Heart left ventricle (tissue), 13 donors: ENCODE data around the gene TRAM2.

Experiments
- POLR2A ChIP-seq, 2 donors: fragments of 450-650 bp; IDR thresholded peaks; one replicate each; pipeline ENCODE4 v1.6.1; 2017; ENCODE audit warnings: antibody characterized with exemption in 2 of 2, mild to moderate bottlenecking in 2 of 2, moderate library complexity in 2 of 2
- TF ChIP-seq, protein P1 (sequence below), 12 donors: fragments of 200-600 bp; sonication (generic) in 4 of 12; IDR thresholded peaks; one replicate each; pipeline versions ENCODE4 v1.5.0 to v1.8.0; 2018 to 2022; ENCODE audit warnings: antibody characterized with exemption in 12 of 12, mild to moderate bottlenecking in 5 of 12
- donor health status: ischemic (EF 13 %, LVEDD 7.1; RV severe dilation, severe dysfunction).
- donor health status: DM: no; HTN: yes; CAD: no.
- donor health status: DM: no; HTN: no; CAD: no.
- donor health status: ischemic (EF 25% LVEDD 6.9; RV normal size, moderate dysfunction).
- donor health status: ischemic (EF 25% LVEDD 5.7; RV mildly dilated, moderate dysfunction).
- donor health status: ischemic (EF 35%, LVEDD 5.7; RV mildly dilated, moderate dysfunction).
- donor health status: nonischemic (EF 11% LVEDD 7.7; RV severe dilation, severe dysfunction).
- donor health status: DM: yes; HTN: yes; CAD: no.
- donor health status: PGD.
- donor health status: ischemic (EF 29% LVEDD 5.4; RV normal size, mild dysfunction).
- donor health status: nonischemic (EF 23%, LVEDD 6.1; RV moderate dilation, normal function).

DNA sequence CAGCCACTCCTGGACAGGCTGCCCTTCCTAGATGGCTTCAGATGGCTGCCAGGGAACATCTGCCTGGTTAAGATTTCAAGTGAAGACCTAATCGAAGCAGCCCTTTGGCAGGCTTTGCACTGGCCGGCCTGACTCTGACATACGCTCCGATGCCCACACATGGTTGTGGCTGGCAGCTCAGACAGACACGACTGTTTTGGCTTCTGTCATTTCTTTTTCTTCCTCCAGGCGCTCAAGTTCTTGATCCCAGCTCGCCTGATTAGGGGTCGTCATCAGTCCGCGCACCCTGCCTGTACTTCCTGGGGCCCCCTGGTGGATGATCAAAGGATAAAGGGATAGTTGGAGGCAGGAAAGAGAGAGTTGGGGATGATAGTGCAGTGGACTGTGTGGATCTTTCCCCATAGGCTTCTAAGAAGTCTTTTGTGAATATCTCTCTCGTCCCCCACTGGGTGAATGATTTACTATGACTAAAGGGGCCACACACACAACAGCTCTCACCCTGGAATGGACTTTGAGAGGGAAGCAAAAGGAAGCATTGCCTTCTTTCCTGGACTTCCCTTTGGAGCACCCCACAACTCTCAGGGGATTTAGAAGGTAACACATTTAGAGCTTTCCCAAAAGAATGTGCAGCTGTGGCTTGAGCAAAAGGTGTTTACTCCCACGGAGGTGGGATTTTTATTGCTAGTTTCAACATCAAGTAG is 21.4 kb upstream of the TRAM2 start:
- TF ChIP-seq, protein P1, sequence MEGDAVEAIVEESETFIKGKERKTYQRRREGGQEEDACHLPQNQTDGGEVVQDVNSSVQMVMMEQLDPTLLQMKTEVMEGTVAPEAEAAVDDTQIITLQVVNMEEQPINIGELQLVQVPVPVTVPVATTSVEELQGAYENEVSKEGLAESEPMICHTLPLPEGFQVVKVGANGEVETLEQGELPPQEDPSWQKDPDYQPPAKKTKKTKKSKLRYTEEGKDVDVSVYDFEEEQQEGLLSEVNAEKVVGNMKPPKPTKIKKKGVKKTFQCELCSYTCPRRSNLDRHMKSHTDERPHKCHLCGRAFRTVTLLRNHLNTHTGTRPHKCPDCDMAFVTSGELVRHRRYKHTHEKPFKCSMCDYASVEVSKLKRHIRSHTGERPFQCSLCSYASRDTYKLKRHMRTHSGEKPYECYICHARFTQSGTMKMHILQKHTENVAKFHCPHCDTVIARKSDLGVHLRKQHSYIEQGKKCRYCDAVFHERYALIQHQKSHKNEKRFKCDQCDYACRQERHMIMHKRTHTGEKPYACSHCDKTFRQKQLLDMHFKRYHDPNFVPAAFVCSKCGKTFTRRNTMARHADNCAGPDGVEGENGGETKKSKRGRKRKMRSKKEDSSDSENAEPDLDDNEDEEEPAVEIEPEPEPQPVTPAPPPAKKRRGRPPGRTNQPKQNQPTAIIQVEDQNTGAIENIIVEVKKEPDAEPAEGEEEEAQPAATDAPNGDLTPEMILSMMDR (IDR thresholded peaks at IDR 0.05) = peak; percentile 44 to 77 (median 67)
- no peak for TF ChIP-seq POLR2A (IDR thresholded peaks at IDR 0.05)
